NB4 (cell line): ENCODE data around the gene LRRC42.

Source experiments
- DNase-seq: peaks from one replicate; pipeline ENCODE4 v3.0.0; 2010; ENCODE audit warnings: low read depth
- H3K4me3 ChIP-seq: one replicate; pipeline ENCODE4 v1.5.1; 2011; ENCODE audit warnings: mild to moderate bottlenecking, low read depth, low read length, moderate library complexity
- CTCF ChIP-seq: IDR thresholded peaks from one replicate; pipeline ENCODE4 v1.5.1; 2012; ENCODE audit warnings: low read depth, low read length
- MYC ChIP-seq: IDR thresholded peaks from 2 replicates; pipeline ENCODE4 v1.6.1; 2011; ENCODE audit warnings: low read depth, low read length
- POLR2A ChIP-seq: IDR thresholded peaks from 2 replicates; pipeline ENCODE4 v1.6.1; 2011; ENCODE audit warnings: mild to moderate bottlenecking; ENCODE audit not compliant: insufficient read length; ENCODE audit errors: extremely low read depth
- TF ChIP-seq, protein P1 (sequence below): IDR thresholded peaks from 2 replicates; pipeline ENCODE4 v1.6.1; 2011; ENCODE audit warnings: low read depth, low read length

LRRC42 gene

DNA sequence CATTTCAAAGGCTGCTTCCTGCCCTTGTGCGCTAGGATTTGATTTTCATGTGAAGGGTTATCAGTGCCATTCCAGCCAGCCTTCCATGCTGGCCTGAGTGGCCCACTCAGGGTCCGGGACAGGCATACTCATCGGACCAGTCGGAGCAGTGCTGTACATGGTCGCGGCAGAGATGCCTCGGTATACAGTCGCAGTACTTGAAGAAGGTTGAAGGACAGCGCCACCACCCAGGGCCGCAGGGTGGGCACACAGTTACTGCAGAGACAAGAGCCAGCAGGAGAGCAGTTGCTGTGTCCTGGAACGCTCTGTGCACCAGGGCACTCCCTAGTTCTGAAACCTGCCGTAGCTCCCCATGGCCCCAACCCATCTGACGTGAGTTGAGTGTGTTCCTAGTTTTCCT is 62.7 kb downstream of the LRRC42 start:
- no peak overlapping the region for H3K4me3 ChIP-seq
- DNase-seq = no peak
- no peak for TF ChIP-seq POLR2A
- no peak for TF ChIP-seq MYC
- TF ChIP-seq, protein P1, sequence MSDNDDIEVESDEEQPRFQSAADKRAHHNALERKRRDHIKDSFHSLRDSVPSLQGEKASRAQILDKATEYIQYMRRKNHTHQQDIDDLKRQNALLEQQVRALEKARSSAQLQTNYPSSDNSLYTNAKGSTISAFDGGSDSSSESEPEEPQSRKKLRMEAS = no peak
- TF ChIP-seq CTCF = no peak

DNA sequence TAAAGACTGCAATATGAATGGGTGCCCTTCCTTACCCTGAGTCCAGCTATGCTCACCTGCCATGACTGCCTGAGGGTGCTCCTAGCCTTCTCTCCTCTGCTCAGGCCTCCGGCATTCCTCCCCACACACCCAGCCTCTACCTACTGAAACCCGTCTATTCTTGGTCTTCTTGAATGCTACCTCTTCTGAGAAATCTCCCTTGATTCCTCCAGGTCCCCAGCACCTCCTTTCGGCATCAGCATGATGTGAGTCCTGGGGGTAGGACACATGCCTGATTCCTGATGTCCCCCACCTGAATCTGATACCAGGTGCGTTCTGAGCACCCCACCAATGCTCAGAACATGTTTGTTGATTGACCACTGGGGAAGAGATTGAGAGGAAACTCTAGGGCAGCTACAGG is 63.3 kb downstream of the LRRC42 start:
- no peak overlapping the region for H3K4me3 ChIP-seq
- no peak for TF ChIP-seq CTCF
- no peak for TF ChIP-seq MYC
- TF ChIP-seq, protein P1 = no peak
- TF ChIP-seq POLR2A = no peak
- DNase-seq = no peak

DNA sequence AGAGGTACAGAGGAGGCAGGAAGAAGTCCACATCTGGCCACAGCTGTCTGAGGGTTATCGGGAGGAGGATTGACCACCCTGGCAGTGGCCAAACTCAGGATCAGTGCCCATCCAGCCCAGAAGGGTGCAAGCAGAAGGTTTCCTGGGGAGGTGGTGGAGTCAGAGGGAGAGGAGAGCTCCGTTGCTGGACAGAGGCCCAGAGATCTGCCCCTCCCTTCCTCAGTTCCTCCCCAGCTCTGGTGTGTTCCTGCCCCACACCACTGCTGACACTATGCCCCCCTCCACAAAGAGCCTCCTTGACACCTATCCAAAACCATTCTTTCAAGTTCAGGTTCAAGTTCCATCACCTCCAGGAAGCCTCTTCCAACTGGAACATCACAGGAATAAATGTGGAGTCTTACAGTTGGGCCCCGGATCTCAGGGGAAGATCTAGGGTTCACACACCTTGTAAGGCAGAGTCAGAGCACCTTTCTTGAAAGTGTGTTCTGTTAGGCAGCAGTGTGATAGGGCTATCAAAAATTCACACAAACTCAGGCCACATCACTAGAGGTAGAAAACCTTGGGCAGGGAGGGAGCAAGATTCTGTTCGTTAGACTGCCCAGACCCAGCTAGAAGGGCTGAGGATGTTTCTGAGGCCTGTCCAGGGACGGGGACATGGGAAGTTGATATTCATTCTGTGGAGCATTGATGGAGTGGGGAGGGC is 64.4 kb downstream of the LRRC42 start:
- H3K4me3 ChIP-seq = no peak overlapping the region
- DNase-seq = no peak
- TF ChIP-seq, protein P1 = no peak
- TF ChIP-seq CTCF = no peak
- no peak for TF ChIP-seq POLR2A
- TF ChIP-seq MYC = no peak

GRCh38 chr1:54011316-54012007 is 65.3 kb downstream of the LRRC42 start:
- TF ChIP-seq CTCF (no peak), MYC (no peak), POLR2A (no peak)
- TF ChIP-seq, protein P1 = no peak
- DNase-seq = no peak
- no peak overlapping the region for H3K4me3 ChIP-seq

GRCh38 chr1:54012008-54012325 is 65.8 kb downstream of the LRRC42 start:
- TF ChIP-seq, protein P1 = no peak
- TF ChIP-seq POLR2A (no peak), CTCF (no peak), MYC (no peak)
- no peak for DNase-seq
- no peak overlapping the region for H3K4me3 ChIP-seq
